ENCODE measurements around the gene CTNNA2. TPM values are rescaled to one million over a fixed set of nuclear protein-coding genes. Genes with fewer than 3 reads are reported as not detected.

The CTNNA2 gene
- total and polyA plus RNA-seq, 2 of the 8 experiments (the other 6 are each of a cell fraction or from before 2014, with no cell fraction given), result 3.9 to 9.0 TPM

DNA sequence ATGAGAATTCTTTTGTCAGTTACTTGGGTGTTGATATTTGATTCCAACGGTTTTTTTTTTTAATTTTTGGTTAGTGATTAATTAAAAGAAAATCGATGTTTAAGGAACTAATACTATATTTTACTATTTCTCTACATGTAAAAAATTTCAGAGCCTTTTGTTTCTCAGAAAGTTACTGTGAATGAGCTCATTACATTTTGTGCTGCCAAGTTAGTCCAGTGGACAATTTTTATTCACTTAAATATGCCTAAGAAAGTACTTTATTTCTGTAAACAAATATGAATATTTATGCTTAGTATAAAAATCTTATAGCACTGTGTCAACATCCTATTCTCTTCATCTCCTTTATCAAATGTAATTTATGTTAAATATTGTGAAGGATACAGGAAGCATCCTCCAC lies 309.3 kb downstream of the CTNNA2 start (continued):
- TF ChIP-seq, protein P1, sequence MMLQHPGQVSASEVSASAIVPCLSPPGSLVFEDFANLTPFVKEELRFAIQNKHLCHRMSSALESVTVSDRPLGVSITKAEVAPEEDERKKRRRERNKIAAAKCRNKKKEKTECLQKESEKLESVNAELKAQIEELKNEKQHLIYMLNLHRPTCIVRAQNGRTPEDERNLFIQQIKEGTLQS (IDR thresholded peaks at IDR 0.05; ENCODE audit: insufficient read depth, low read depth, low read length), result no peak
- no peak for TF ChIP-seq ASH2L (IDR thresholded peaks at IDR 0.05; ENCODE audit: low read length)
- TF ChIP-seq, protein P2, sequence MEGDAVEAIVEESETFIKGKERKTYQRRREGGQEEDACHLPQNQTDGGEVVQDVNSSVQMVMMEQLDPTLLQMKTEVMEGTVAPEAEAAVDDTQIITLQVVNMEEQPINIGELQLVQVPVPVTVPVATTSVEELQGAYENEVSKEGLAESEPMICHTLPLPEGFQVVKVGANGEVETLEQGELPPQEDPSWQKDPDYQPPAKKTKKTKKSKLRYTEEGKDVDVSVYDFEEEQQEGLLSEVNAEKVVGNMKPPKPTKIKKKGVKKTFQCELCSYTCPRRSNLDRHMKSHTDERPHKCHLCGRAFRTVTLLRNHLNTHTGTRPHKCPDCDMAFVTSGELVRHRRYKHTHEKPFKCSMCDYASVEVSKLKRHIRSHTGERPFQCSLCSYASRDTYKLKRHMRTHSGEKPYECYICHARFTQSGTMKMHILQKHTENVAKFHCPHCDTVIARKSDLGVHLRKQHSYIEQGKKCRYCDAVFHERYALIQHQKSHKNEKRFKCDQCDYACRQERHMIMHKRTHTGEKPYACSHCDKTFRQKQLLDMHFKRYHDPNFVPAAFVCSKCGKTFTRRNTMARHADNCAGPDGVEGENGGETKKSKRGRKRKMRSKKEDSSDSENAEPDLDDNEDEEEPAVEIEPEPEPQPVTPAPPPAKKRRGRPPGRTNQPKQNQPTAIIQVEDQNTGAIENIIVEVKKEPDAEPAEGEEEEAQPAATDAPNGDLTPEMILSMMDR (IDR thresholded peaks at IDR 0.05; ENCODE audit: control extremely low read depth in 1 of 3, insufficient read depth in 1 of 3, low read depth in 1 of 3, low read length in 3 of 3), result no peak
- no peak for TF ChIP-seq HDAC2 (IDR thresholded peaks at IDR 0.05; ENCODE audit: borderline replicate concordance in 1 of 2, low read depth in 2 of 2, low read length in 2 of 2)
- TF ChIP-seq SAP30 (IDR thresholded peaks at IDR 0.05; ENCODE audit: insufficient read depth, insufficient replicate concordance, low read length), result no peak
- no peak for TF ChIP-seq SP2 (IDR thresholded peaks at IDR 0.05; ENCODE audit: low read length)

All from H1 (cell line).